SW480 (cell line): ENCODE measurements around the gene DNAJA2.
"Not testable (repeated sequence)": the region's sequence is repeated elsewhere in the genome, so short reads cannot be mapped to it uniquely, and the experiment has no call there.

Source experiments
- DNase-seq: peaks from one replicate; pipeline ENCODE4 v3.0.0-alpha.2; 2016; ENCODE audit warnings: low spot score

DNAJA2 gene

DNA sequence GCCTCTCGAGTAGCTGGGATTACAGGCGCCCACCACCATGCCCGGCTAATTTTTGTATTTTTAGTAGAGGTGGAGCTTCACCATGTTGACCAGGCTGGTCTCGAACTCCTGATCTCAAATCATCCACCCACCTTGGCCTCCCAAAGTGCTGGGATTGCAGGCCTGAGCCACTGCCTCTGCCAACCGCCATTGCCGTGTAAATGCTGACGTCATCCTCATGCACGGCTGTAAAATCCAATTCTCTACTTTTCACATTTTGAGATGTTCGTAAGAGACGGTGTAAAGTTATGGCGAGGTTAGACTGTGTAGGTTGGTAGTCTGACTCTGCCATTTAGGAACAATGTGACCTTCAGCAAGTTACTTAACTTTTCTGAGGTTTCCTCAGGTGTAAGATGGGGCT is 1.7 kb upstream of the DNAJA2 start:
- DNase-seq, result no peak

DNA sequence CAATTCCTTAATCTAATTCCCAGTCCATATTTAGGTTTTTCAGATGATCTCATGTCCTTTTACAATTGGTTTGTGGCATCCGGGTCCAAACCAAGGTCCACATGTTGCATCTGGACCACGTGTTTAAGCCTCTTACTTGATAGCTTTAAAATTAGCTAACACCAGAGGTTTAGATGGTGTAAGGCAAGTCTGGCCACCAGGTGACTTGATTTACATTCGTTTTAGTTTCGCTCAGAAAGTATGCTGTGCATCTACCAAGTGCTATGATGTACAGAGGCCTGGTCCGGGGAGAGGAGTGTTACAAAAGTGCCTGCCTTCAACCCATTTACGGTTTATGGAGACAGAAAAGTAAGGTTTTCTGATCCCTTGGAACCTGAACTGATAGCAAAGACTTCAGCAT is 878 bp upstream of the DNAJA2 start:
- peak; percentile 37 for DNase-seq

DNA sequence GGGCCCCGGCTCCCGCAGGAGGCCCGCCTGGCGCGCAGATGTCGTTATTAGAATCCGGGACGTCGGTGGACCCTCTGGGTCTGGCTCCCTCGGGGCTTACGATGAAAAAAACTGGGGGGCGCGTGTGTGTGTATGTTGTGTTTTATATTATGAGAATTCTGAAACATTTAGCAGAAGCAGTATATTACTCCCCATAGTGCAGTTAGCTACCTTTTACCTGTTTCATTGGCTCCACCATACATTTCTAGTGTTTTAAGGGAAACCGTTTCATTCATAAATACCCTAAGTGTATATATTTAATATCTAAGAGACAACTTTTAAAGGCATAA is 486 bp upstream of the DNAJA2 start:
- DNase-seq, result no peak

DNA sequence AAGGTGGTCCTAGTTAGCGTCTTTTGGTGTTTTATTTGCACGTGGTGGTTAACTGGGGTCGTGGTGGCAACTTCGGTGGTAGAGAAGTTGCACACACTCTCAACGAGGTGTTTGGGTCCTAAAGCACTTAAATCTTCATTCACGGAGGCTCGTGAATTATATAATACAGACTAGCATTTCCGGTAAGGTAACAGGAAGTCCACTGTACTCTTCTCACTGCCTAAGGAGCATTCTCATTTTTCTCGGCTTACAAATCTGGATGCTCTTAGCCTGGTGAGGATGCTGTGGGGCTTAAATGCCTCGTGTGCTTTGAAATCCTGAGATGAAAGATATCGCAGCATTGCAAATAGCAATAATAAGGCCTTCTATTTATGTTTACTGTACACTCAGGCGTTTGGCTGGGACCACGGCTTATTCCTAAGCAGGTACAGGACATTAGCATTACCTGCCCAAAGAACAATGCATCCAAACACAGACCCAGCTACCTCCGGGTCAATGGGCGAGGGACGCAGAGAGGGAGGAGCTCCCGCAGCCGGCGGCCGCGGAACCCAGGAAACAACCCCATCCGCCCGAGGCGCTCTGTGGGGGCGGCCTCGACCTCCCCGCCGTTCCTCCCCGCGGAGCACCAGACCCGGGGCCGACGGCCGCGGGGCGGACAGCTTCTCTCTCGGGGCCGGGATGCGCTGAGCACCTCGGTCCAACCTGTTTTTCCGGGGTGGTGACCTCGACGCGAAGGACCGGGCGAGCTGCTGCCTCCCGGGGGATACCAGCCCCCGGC is 856 bp downstream of the DNAJA2 start:
- DNase-seq, result peak; percentile 54

DNA sequence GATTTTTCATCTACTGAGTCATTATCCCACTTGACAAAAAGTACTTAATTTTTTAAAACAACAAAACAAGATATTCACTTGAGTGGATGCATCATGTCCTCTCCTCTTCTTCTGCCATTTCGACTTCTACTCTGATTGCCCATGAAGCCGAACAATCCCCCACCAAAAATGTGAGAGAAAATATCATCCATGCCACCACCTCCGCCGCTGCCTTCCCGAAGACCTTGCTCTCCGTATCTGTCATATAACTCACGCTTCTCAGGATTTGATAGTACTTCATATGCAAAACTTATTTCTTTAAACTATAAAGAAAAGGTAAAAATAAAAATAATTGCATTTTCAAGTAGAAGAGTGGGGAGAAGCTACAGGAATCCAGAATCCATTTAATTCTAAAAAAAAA is 2.2 kb downstream of the DNAJA2 start:
- DNase-seq, result no peak

DNA sequence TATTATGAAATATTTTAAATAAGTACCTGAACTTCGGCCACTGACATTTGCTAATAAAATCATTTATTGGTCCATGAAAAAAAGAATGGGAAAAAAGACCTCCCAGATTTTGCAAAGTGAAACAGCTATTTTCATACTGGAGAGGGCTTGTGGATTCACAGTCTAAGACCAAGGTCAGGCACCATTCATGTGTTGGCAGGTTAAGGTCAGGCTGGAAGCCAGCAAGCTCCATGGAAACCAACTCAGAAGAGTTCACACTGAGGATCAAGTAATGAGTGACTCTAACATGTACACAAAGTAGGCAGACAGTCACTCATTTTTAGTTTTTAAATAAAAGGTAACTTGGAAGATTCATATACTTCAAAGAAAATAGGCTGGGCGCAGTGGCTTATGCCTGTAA is 3.4 kb downstream of the DNAJA2 start:
- no peak for DNase-seq

DNA sequence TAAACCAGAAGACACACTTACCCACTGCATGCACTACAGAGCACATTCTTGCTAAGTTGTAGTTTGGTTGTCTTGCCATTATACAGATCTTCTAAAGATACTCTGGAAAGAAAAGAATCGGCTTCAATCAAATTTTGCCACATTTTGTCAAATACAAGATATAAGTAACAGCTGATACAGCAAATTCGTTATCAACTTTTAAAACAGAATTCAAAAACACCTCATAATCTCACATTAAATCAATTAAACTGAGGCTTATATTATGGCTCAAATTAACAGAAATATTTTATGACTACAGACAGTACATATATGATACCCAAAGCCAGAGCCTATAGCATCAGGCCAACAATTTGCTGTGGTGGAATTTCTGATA is 5.4 kb downstream of the DNAJA2 start:
- DNase-seq, result no peak

DNA sequence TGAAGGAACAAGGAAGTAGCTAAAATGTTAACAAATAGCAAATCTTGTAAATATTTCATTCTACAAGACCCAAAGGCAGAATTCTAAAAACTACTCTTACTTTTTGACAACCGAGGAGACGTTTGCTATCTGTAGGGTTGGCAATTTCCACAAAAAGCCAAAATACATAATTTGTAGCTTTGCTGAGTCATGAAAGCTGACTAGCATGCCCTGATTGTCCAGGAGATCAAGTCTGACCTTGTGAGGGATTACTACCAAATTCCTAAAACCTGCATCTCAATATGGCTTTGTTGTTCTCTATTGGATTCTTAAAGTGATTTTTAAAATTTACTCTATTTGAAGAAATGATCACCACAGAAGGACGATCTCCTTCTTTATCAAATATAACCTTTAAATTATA is 10.8 kb downstream of the DNAJA2 start:
- DNase-seq, result no peak

DNA sequence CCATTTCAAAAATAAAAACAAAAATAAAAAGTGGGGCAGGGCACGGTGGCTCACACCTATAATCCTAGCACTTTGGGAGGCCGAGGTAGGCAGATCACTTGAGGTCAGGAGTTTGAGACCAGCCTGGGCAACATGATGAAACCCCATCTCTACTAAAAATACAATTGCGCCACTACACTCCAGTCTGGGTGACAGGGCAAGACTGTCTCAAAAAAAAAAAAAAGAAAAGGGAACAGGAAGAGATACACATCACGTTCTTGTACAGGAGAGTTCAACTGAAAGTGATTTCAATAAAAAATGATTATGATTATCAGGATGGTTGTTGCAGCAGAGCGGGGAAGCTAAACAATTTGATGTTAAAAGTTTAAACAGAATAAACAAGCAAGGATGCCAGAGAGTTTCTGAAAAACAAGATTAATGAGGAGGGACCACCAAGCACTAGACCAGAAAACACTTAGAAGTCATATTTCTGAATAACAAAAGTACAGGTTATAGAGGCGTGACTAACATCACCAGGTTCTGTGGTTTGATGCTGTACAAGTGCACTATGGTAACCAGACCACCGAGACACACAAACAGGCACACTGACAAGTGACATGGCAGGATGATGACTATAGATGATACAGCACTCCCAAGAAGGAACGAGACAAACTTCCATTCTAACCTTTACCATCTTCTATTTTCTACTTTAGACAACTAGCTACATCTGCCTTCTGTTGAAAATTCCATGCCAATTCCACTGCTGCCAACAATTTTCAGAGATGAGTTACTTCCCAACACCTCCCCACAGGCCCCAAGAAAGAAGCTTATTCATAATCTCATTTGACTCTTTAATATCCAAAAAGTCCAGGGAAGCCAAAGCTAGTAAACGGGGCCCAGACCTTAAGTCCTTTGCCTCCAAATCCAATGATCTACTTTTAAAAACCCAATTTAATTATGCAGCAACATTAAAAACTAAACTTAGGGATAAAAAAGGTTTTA is 11.8 kb downstream of the DNAJA2 start:
- no peak for DNase-seq

DNA sequence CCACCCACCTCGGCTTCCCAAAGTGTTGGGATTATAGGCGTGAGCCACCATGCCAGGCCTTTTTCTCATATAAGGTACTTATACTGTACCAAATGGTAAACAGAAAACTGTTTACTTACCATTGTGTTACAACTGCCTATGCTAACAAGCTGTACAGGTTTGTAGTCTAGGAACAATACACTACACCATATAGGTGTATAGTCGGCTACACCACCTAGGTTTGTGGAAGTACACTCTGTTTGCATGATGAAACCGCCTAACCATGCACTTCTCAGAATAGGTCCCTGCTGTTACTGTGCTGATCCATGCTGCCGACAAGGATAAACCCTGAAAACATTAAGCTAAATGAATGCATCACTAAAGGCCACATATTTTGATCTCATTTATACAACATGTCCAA is 18.9 kb downstream of the DNAJA2 start:
- DNase-seq, result no peak

DNA sequence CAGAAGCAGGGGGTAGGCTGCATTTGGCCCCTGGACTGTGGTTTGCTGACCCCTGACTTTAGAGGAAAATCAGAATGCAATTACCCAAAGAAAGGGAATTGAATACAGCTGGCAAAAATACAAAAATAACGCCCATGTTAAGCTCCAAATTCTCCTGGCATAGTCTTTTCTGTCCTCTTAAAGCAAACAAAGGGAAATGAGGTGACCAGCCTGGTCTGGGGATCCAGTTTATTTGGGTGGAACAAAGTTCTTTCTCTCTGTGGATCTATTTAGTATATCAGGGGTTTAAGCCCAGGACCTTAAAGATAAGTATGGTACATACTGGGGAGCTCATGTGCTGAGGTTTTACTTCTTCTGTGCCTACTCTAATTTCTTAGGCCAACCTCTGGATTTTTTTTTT is 23.5 kb downstream of the DNAJA2 start:
- DNase-seq, result no peak

DNA sequence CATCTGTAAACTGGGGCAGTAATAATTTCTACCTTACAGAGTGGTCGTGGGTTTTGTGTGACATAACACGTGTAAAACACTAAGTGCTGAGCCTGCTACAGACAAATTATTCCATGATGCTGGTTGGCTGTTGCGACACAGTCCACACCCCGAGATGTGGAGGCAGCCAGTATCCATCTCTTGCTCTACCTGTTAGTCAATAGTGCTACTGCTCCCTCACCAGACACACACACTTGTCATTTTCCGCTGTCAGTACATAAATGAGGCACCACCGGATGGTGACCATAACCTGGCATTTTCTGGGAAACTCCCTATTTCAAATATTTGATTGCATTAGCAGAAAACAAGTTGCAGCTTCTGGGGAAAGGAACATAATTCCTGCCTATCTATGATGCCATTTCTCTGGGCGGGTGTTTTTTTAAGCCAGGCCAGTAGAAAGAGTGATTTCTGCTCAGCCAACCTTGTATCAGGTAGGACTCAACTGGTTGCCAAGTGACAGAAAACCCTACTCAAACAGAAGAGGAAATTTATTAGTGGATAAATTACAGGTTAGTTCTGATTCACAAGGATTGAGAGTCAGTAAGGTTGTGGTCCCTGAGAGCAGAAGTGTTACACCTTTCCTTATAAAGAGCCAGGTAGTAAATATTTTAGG is 24.1 kb downstream of the DNAJA2 start:
- DNase-seq, result no peak

DNA sequence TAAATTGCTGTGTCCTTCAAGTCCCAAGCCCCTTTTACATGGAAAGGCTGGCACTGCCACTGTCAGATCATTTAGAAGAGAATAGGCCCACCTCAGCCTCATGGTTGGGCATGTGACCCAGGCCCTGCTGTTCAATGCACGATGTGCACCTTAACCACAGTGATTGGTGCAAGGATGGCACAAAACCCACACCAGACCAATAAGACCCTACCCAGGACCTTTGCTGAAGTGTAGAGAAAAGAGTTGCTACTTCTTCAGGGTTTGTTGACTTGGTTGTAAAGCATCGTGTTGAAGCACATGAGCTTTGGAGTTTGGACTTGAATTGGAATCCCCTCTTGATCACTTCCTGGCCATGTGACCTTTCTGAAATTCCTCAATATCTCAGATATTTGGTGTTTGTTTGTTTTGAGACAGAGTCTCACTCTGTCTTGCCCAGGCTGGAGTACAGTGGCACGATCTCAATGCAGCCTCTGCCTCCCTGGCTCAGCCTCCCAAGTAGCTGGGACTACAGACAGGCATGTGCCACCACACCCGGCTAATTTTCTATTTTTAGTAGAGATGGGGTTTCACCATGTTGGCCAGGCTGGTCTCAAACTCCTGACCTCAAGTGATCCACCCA is 24.8 kb downstream of the DNAJA2 start:
- no peak for DNase-seq

DNA sequence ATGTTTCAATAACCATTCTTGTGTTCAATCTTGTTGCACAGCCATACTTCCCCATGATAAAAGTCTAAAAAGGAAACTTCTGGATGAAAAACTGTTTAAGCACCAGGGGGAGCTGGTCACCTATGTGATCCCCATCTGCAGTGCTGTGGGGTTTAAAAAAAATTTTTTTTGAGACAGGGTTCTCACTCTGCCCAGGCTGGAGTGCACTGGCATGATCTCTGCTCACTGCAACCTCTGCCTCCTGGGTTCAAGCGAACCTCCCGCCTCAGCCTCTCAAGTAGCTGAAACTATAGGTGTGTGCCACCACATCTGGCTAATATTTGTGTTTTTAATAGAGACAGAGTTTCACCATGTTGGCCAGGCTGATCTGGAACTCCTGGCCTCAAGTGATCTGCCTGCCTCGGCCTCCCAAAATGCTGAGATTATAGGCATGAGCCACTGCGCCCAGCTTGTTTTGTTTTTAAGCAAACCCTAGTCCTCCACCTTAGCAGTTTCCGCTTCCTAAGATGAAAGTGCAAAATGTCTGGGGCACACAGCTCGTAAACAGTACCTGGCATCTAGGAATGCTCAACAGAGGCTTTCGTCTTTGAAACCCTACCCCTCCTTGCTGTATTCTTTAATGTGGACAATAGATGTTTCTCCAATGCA is 25.4 kb downstream of the DNAJA2 start:
- peak; percentile 53 for DNase-seq

DNA sequence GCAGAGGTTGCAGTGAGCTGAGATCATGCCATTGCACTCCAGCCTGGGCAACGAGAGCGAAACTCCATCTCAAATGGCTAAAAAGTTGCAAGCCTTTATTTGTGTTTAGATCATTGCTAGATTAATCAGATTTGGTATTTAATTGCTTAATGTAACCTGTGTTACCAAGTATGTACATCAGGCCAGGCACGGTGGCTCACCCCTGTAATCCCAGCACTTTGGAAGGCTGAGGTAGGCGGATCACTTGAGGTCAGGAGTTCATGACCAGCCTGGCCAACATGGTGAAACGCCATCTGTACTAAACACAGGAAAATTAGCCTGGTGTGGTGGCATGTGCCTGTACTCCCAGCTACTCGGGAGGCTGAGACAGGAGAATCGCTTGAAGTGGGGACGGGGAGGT is 28.8 kb downstream of the DNAJA2 start:
- not testable (repeated sequence) for DNase-seq

DNA sequence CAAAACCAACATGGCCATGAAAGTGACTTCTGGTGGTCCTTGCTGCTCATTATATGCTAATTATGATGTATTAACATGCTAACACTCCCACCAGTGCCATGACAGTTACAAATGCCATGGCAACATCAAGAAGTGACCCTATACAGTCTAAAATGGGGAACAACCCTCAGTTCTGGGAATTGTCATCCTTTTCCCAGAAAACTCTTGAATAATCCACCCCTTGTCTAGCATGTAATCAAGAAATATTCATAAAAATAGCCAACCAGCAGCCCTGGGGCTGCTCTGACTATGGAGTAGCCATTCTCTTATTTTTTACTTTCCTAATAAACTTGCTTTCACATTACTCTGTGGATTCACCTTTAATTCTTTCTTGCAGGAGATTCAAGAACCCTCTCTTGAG is 35.9 kb downstream of the DNAJA2 start:
- DNase-seq, result no peak

DNA sequence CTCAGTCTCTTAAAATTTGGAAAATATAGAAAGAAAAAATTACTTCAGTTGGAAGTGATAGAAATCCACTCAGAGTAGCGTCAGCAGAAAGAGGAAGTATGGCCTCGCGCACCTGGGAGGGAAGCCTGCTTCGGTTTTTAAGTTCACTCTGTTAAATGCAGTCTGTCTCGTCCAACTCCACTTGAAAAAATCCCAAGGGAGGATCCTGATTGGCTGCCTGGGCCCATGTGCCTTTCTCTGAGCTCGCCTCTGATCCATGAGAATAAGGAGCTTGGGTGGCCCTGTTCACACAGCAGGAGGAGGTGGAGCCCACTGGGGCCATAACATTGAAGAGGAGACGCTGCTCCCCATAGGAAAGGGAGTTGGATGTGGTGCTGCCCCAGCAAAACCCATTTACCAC is 40.7 kb downstream of the DNAJA2 start:
- DNase-seq, result no peak

DNA sequence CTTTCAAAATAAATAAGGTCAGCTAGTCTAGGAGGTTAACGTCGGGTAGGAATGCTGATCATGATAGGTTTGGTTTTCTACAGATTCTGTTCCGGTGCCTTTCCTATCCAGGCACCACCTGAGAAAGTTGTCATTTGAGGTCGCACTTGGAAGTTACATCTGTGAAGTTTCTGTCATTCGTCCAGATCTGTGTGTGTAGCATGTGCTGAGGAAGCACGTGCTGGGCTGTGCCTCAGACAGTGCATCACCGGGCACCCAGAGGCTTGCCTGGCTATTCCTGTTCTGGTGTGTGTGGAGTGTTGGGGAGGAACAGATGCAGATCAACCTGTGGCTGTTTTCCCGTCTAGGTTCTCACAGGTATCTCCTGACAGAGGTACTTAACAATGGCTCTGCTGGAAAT is 42.6 kb downstream of the DNAJA2 start:
- no peak for DNase-seq

DNA sequence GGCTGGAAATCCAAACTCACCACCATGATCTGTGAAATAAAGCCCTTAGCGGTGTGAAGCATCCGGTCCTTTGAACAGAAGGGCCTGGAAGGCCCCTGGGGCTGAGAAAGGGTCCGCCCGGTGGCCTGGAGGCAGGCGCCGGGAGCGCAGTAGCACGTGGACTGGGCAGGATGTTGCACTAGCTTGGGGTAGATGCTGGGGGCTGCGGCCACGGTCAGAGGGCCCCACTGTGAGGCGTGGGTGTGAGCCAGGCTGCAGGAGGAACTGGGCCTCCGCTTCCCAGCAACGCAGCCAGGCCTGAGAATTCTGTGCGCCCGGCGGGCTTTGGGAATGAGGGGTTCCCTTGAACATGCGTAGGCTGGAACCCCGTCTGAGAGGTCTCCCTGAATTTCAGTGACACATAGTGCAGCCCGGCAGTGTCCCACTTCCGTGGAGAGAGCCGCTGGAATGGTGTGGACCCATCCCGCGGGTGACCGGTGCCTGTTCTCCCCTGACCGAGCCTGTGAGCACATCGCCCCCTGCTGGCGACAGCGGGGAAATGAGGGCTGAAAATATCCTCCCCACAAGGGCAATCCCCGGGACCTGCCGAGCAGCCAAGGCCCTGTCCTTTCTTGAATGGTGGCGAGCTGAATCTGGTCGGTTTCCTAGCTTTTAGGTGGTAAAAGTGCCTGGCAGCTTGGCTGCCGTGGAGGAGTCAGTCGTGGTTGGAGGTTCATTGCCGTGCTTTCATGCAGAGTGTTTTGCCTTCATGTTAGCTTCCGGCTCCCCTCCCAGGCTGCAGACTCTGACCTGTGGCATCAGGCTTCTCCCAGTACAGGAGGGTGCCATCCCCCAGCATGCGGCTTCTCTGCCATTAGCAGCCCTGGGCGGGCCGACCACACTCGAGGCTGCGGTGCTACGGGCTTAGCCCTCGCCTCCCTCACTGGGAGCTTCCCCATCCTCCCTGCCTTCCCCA is 43.8 kb downstream of the DNAJA2 start:
- DNase-seq, result peak; percentile 21

DNA sequence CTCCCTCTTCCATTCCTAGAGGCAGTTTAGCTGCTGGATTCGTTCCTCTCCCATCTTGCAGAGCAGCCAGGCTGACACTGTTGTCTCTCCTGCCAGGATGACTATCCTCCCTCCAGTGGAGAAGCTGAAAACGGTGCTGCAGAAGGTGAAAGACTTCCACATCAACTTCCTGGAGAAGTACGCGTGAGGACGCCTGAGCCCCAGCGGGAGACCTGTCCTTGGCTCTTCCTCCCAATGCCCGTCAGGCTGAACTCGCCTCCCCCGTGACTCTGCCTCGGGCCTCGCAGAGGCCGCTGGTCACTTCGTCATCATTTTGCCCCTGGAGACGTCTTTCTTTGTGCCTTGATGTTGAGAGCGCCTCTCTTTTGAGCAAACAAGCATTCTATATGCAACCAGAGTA is 44.7 kb downstream of the DNAJA2 start:
- DNase-seq, result no peak

DNA sequence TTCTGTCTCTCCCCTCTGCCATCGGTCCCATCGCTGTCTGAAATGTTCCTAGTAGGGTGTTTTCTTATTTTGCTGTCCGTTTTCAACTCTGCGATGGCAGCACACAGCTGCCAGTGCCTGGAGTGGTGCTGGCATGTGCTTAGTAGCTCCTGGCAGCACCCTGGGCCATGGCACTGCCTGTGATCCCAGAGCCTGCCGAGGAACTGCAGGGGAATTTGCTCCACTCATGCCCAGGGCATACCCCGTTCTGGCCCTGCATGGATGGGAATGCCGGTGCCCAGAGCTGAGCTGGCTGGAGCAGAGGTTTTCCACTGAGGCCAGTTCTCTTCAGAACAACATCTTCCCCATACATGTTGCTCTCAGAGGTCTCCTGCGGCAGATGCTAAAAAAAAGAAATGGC is 46.2 kb downstream of the DNAJA2 start:
- DNase-seq, result no peak
